VCaP (cell line): ENCODE measurements around the gene ZNF285.
"Not testable (repeated sequence)": the region's sequence is repeated elsewhere in the genome, so short reads cannot be mapped to it uniquely, and the experiment has no call there.

Experiments used
- H3K27ac ChIP-seq: fragments of 450-650 bp; 2 replicates; pipeline ENCODE4 v1.5.1; 2017
- CTCF ChIP-seq: fragments of 450-650 bp; conservative IDR thresholded peaks from 2 replicates; pipeline ENCODE4 v1.5.1; 2017; ENCODE audit warnings: mild to moderate bottlenecking, moderate library complexity

Gene ZNF285

GRCh38 chr19:44401139-44402115 lies at the start of gene ZNF285:
Gene ZNF285 (minus strand): TSS chr19:44401608. CDS start chr19:44397213, 4,395 bp downstream.
- no peak for TF ChIP-seq CTCF
- H3K27ac ChIP-seq: peak within 1 kb of the TSS; percentile 53

- H3K27ac ChIP-seq: peak within 1 kb of the TSS; percentile 72
- TF ChIP-seq CTCF: no peak
These were observed 46.7 kb upstream of the ZNF285 start, which contains the start of gene ZNF229 for GRCh38 chr19:44447916-44448674. Gene ZNF229 (minus strand): TSS chr19:44448472. CDS start chr19:44442847, 5,625 bp downstream.

- no peak for TF ChIP-seq CTCF
- H3K27ac ChIP-seq: no peak overlapping the region
These were observed 37.0 kb upstream of the ZNF285 start for GRCh38 chr19:44438441-44438840.

DNA sequence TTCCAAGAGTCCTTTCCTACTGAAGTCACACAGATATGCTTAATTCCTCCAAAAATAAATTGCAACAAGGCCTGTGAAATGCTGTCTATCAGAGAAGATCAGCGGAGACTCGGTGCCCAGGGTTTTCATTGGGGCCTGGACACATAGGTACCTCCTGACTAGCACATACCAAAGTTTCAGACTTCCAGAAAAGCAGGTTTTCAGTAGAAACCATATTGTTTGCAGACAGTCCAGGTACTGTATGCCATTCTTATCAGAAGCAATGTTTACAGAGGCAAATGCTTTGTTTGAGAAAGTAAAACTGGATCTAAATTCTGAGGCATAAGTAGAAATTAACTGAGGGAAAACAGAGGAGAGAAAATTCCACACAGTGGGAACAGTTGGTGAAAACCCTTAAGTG lies 34.0 kb upstream of the ZNF285 start:
- no peak for TF ChIP-seq CTCF

DNA sequence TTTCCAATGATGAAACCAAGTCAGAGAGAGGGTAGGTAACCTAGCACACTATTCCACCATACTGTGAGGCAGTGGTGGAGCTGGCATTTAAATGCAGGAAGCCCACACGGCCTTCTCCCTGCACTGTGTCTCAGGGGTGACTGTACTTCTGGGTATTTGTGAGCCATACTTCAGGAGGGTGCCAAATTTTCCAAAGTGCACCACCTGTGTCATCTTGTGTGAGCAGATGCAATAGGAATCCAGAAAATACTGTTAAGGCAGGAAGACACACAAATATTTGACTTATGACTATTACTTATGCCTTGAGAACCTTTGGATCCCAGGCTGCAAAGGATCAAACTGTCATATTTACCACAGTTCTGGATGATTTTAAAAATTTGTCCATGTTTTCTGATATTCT lies 29.5 kb upstream of the ZNF285 start:
- no peak overlapping the region for H3K27ac ChIP-seq
- TF ChIP-seq CTCF: no peak

More for the DNA sequence above, 34.0 kb upstream of the ZNF285 start:
- peak overlapping the region; percentile 64 for H3K27ac ChIP-seq

DNA sequence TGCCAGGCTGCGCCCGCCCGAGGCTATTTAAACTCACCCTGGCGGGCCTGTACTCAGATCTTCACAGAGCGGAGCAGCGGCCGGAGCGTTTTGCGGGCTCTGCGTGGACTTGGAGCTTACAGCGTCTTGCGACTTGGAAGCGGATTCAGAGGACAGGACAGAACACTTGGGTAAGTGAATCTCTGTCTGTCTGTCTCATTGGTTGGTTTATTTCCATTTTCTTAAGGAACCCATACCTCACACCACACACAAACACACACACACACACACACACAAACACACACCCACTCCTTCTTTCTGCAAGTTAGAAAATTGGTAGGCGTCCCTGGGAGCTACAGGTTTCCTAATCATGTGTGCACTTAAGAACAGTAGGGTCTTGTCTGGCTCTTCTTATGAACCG lies 14.1 kb upstream of the ZNF285 start:
- not testable (repeated sequence) for H3K27ac ChIP-seq

DNA sequence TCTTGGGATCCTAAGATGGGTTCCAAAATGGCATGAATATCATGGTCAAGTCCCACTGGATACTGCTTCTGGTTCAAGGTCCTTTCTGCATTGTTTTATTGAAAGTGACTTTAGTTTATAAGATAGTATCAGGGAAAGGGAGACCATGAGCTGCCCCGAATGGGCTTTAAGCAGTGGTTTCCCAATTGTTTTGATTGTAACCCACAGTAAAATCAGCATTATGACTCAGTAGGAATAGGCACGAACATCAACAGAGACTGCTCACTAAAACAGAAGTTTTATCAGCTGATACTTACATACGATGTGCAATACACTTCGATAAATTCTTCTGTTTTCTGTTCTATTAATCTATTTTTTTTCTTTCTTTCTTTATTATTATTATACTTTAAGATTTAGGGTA lies 12.1 kb downstream of the ZNF285 start:
- H3K27ac ChIP-seq: not testable (repeated sequence)

GRCh38 chr19:44374789-44375188 lies 26.6 kb downstream of the ZNF285 start:
- TF ChIP-seq CTCF: no peak
- no peak overlapping the region for H3K27ac ChIP-seq
